ENCODE data around the gene SEC14L2.

DNA sequence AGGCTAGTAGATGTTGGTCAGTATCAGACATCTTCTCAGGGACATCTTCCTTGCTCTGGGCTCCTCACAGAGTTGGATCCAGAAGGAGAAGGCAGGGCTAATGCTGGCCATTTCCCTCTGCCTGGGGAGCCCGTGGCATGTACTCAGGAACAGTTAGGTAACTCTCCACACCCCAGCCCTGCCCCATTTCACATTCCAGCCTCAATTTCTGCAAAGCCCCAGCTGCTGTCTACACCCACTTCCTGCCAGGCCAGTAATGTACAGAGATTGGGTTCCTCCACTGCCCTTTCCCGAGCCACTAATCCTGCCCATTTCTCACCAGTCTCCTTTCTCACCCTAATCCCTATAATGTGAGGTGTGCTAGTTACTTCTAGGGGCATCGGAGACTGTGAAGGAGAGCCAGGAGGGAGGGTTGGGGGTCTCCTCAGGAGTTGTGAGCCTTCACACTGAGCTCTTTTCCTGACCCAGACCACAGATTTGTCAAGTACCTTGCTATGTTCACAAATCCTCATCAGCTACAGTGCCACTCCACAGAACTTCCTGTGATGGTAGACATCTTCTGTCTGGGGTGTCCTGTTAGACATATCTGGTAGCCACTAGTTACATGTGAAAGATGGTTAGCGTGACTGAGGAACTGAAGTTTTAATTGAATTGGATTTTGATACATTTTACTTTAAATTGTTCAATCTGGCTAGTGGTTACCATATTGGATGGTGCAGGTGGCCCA is 76.3 kb downstream of the SEC14L2 start:
- no peak for TF ChIP-seq CTCF (IDR thresholded peaks at IDR 0.05 in 4 of 5, conservative IDR thresholded peaks at IDR 0.05 in 1 of 5)
- TF ChIP-seq POLR2A (IDR thresholded peaks at IDR 0.05): no peak
